ENCODE measurements around the gene LPA. TPM values are rescaled to one million over a fixed set of nuclear protein-coding genes. Genes with fewer than 3 reads are reported as not detected.
"Not testable (repeated sequence)": the region's sequence is repeated elsewhere in the genome, so short reads cannot be mapped to it uniquely, and the experiment has no call there.

LPA gene
- total RNA-seq (2014; rRNA removed; shearing (Covaris generic)): not detected in 2 replicates

- not testable (repeated sequence) for DNase-seq (ENCODE audit: low spot score)
Observed at GRCh38 chr6:160664198-160664597, at the start of gene LPA. TSS of gene LPA (minus strand) at chr6:160664275. CDS start at chr6:160664214, 61 bp downstream.

- not testable (repeated sequence) for DNase-seq (ENCODE audit: low spot score)
Observed at GRCh38 chr6:160708993-160709392, 44.9 kb upstream of the LPA start.

- DNase-seq (ENCODE audit: low spot score): not testable (repeated sequence)
Observed at GRCh38 chr6:160704688-160705087, 40.6 kb upstream of the LPA start.

GRCh38 chr6:160701918-160702680, 38.0 kb upstream of the LPA start, which contains the start of gene PLG:
TSS of gene PLG (plus strand) at chr6:160702244. CDS start at chr6:160702305, 61 bp downstream.
- not testable (repeated sequence) for DNase-seq (ENCODE audit: low spot score)

- DNase-seq (ENCODE audit: low spot score): no peak
Observed at GRCh38 chr6:160697826-160698225, 33.8 kb upstream of the LPA start.

- not testable (repeated sequence) for DNase-seq (ENCODE audit: low spot score)
Observed at GRCh38 chr6:160696884-160697283, 32.8 kb upstream of the LPA start.

GRCh38 chr6:160695622-160696021, 31.5 kb upstream of the LPA start:
- not testable (repeated sequence) for DNase-seq (ENCODE audit: low spot score)

GRCh38 chr6:160695025-160695424, 30.9 kb upstream of the LPA start:
- DNase-seq (ENCODE audit: low spot score): not testable (repeated sequence)

- no peak for DNase-seq (ENCODE audit: low spot score)
Observed at GRCh38 chr6:160692369-160692959, 28.4 kb upstream of the LPA start.

GRCh38 chr6:160691617-160692016, 27.5 kb upstream of the LPA start:
- no peak for DNase-seq (ENCODE audit: low spot score)

GRCh38 chr6:160690458-160690857, 26.4 kb upstream of the LPA start:
- DNase-seq (ENCODE audit: low spot score): no peak

GRCh38 chr6:160685762-160686450, 21.8 kb upstream of the LPA start:
- DNase-seq (ENCODE audit: low spot score): no peak

GRCh38 chr6:160685101-160685761, 21.2 kb upstream of the LPA start:
- DNase-seq (ENCODE audit: low spot score): not testable (repeated sequence)

- DNase-seq (ENCODE audit: low spot score): no peak
Observed at GRCh38 chr6:160679402-160679769, 15.3 kb upstream of the LPA start.

GRCh38 chr6:160678744-160679401, 14.8 kb upstream of the LPA start:
- DNase-seq (ENCODE audit: low spot score): no peak

GRCh38 chr6:160678230-160678629, 14.2 kb upstream of the LPA start:
- no peak for DNase-seq (ENCODE audit: low spot score)

GRCh38 chr6:160676418-160676817, 12.3 kb upstream of the LPA start:
- not testable (repeated sequence) for DNase-seq (ENCODE audit: low spot score)

GRCh38 chr6:160668589-160668988, 4.5 kb upstream of the LPA start:
- DNase-seq (ENCODE audit: low spot score): no peak

- peak; percentile 20 for DNase-seq (ENCODE audit: low spot score)
Observed at GRCh38 chr6:160667639-160668481, 3.8 kb upstream of the LPA start.

GRCh38 chr6:160662842-160663241, 1.2 kb downstream of the LPA start:
- no peak for DNase-seq (ENCODE audit: low spot score)

GRCh38 chr6:160662429-160662828, 1.6 kb downstream of the LPA start:
- DNase-seq (ENCODE audit: low spot score): no peak
